Measurements from ENCODE around the gene MAPK1IP1L.
A peak's percentile ranks its signal among the peaks of the same experiment; 100 is the strongest.
"Not testable (repeated sequence)": the region's sequence is repeated elsewhere in the genome, so short reads cannot be mapped to it uniquely, and the experiment has no call there.

The MAPK1IP1L gene

GRCh38 chr14:55057919-55058318, 6.5 kb downstream of the MAPK1IP1L start:
- DNase-seq: no peak

- DNase-seq: no peak
Observed at GRCh38 chr14:55059333-55059732, 7.9 kb downstream of the MAPK1IP1L start.

- no peak for DNase-seq
Observed at GRCh38 chr14:55062517-55063351, 11.3 kb downstream of the MAPK1IP1L start.

GRCh38 chr14:55064896-55065295, 13.4 kb downstream of the MAPK1IP1L start:
- DNase-seq: not testable (repeated sequence)

GRCh38 chr14:55065411-55065810, 14.0 kb downstream of the MAPK1IP1L start:
- no peak for DNase-seq

- no peak for DNase-seq
Observed at GRCh38 chr14:55066223-55066622, 14.8 kb downstream of the MAPK1IP1L start.

- no peak for DNase-seq
Observed at GRCh38 chr14:55070981-55071411, 19.5 kb downstream of the MAPK1IP1L start.

GRCh38 chr14:55071870-55072640, 20.6 kb downstream of the MAPK1IP1L start:
- DNase-seq: no peak

GRCh38 chr14:55073856-55074255, 22.4 kb downstream of the MAPK1IP1L start:
- DNase-seq: no peak

- no peak for DNase-seq
Observed at GRCh38 chr14:55074662-55075061, 23.2 kb downstream of the MAPK1IP1L start.

- DNase-seq: no peak
Observed at GRCh38 chr14:55075628-55076175, 24.3 kb downstream of the MAPK1IP1L start.

GRCh38 chr14:55077170-55078151, 26.0 kb downstream of the MAPK1IP1L start:
- DNase-seq: no peak

GRCh38 chr14:55079961-55080360, 28.5 kb downstream of the MAPK1IP1L start:
- not testable (repeated sequence) for DNase-seq

GRCh38 chr14:55084401-55085059, 33.1 kb downstream of the MAPK1IP1L start:
- no peak for DNase-seq

GRCh38 chr14:55085060-55085660, 33.7 kb downstream of the MAPK1IP1L start:
- DNase-seq: no peak

GRCh38 chr14:55086938-55087337, 35.5 kb downstream of the MAPK1IP1L start:
- DNase-seq: no peak

GRCh38 chr14:55088356-55088755, 36.9 kb downstream of the MAPK1IP1L start:
- no peak for DNase-seq

- no peak for DNase-seq
Observed at GRCh38 chr14:55092341-55092740, 40.9 kb downstream of the MAPK1IP1L start.

GRCh38 chr14:55094292-55095157, 43.1 kb downstream of the MAPK1IP1L start:
- DNase-seq: no peak

- peak; percentile 29 for DNase-seq
Observed at GRCh38 chr14:55097881-55098560, 46.6 kb downstream of the MAPK1IP1L start.
